Activated naive CD8-positive, alpha-beta T cell (primary cell): ENCODE results near the gene ZNF669.

Experiments
- H3K27ac Mint-ChIP-seq: one replicate; pipeline ENCODE4 v1.8.0; 2021; ENCODE audit warnings: mixed read lengths
- H3K27me3 Mint-ChIP-seq: one replicate; pipeline ENCODE4 v1.8.0; 2021; ENCODE audit warnings: mixed read lengths
- H3K36me3 Mint-ChIP-seq: one replicate; pipeline ENCODE4 v1.8.0; 2021; ENCODE audit warnings: mixed read lengths
- H3K4me1 Mint-ChIP-seq: one replicate; pipeline ENCODE4 v1.8.0; 2021; ENCODE audit warnings: low read depth, mixed read lengths
- H3K4me3 Mint-ChIP-seq: one replicate; pipeline ENCODE4 v1.8.0; 2021; ENCODE audit warnings: mild to moderate bottlenecking, mixed read lengths
- H3K9me3 Mint-ChIP-seq: one replicate; pipeline ENCODE4 v1.8.0; 2021; ENCODE audit warnings: low read depth, mixed read lengths

ZNF669 gene

GRCh38 chr1:247056071-247056470 is 48.1 kb downstream of the ZNF669 start:
- Mint-ChIP-seq H3K4me1 (peaks cover 7% of the 10 kb centered on the region), H3K4me3 (no peak overlapping the region), H3K9me3 (peaks cover 51% of the 10 kb centered on the region), H3K27ac (no peak overlapping the region), H3K27me3 (no peaks in the 10 kb centered on the region), H3K36me3 (peaks cover 57% of the 10 kb centered on the region)

- Mint-ChIP-seq H3K27ac (no peak overlapping the region), H3K36me3 (peaks cover 58% of the 10 kb centered on the region), H3K4me1 (peaks cover 7% of the 10 kb centered on the region), H3K9me3 (peaks cover 45% of the 10 kb centered on the region), H3K27me3 (no peaks in the 10 kb centered on the region), H3K4me3 (no peak overlapping the region)
Measured at GRCh38 chr1:247054992-247055415, 49.2 kb downstream of the ZNF669 start.
